GM19193 (cell line): Measurements from ENCODE around the gene HAS3.
A peak's percentile ranks its signal among the peaks of the same experiment; 100 is the strongest.

Source experiments
- POLR2A ChIP-seq: IDR thresholded peaks from 4 replicates; pipeline ENCODE4 v1.6.1; 2011; ENCODE audit not compliant: insufficient read depth, insufficient read length; ENCODE audit errors: extremely low read depth

The HAS3 gene

GRCh38 chr16:69120096-69120664, 14.7 kb downstream of the HAS3 start:
- no peak for TF ChIP-seq POLR2A

GRCh38 chr16:69123910-69124309, 18.5 kb downstream of the HAS3 start:
- TF ChIP-seq POLR2A: no peak

DNA sequence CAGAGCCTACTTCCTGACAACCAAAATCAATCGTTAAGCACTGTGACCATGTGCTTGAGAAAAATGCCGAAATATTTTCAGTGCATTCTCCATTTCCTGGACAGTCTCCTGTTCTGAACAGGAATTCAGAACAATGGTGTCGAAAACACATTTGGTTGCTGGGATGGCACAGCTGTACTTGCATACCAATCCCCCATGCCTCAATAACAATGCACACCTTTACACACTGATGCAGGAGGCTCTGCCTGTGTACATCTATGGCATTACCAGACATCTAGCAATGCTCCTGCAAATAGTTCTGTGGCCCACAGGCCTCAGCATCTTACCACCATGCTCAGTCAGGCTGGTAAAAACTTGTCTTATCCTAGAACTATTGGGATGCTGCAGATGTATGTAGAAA, 20.8 kb downstream of the HAS3 start:
- TF ChIP-seq POLR2A: no peak

GRCh38 chr16:69127966-69128510, 22.6 kb downstream of the HAS3 start:
- TF ChIP-seq POLR2A: no peak

- TF ChIP-seq POLR2A: no peak
Observed at GRCh38 chr16:69130461-69130860, 25.0 kb downstream of the HAS3 start.

DNA sequence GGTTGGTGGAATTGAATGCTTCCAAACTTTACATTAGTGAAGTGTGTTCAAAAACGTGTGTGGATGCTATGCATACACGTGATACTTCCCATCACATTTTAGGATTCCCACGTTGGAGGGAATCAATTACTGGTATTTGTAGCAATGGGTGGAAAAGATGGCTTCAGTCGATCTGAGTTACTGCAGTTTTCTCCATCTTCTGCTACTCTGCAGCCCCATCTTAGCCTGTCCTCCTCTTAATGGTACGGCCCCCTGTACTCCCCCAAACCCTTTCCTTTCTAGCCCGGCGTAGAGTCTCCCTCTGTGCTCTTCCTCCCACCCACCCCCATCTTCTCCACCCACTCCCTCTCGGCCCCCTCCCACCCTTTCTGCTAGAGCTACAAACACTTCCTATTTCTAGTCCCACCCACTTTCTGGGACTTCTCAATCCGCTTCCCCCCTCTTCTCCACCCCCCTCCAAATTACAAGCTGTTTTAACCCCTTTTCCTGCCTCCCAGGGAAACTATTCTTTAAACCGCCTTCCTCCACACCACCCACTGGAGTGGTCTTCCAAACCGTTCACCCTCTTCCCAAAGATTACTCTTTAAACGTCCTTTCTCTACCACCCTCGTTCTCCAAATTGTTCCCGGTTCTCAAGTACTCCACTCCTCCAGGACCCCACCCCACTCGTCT, 25.9 kb downstream of the HAS3 start:
- no peak for TF ChIP-seq POLR2A

- TF ChIP-seq POLR2A: no peak
Observed at GRCh38 chr16:69131839-69132423, 26.5 kb downstream of the HAS3 start.

- peak; percentile 88 for TF ChIP-seq POLR2A
Observed at GRCh38 chr16:69132424-69133252, 27.2 kb downstream of the HAS3 start, which contains the start of the genes CHTF8 and UTP4. TSS of gene CHTF8 (minus strand) at chr16:69132588. CDS start at chr16:69121458, 11,130 bp downstream. TSS of gene UTP4 (plus strand) at chr16:69132649. CDS start at chr16:69133460, 811 bp downstream.

GRCh38 chr16:69133373-69133954, 28.0 kb downstream of the HAS3 start:
- no peak for TF ChIP-seq POLR2A

DNA sequence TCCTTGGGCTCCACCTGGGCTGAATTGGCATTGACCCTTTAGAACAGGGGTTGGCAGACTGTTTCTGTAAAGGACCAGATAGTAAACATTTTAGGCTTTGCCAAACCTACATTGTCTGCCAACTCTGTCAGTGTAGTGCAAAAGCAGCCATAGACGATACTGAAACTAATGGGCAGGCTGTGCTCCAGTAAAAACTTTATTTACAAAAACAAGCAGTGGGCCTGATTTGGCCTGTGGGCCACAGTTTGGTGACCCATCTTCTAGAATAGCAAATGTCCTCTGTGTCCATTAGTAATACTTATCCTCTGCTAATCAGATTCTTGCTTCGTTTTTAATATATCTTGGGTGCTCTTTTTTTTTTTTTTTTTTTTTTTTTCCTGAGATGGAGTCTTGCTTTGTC, 33.2 kb downstream of the HAS3 start:
- TF ChIP-seq POLR2A: no peak

GRCh38 chr16:69141014-69141413, 35.6 kb downstream of the HAS3 start:
- no peak for TF ChIP-seq POLR2A

- no peak for TF ChIP-seq POLR2A
Observed at GRCh38 chr16:69141936-69142335, 36.5 kb downstream of the HAS3 start.

DNA sequence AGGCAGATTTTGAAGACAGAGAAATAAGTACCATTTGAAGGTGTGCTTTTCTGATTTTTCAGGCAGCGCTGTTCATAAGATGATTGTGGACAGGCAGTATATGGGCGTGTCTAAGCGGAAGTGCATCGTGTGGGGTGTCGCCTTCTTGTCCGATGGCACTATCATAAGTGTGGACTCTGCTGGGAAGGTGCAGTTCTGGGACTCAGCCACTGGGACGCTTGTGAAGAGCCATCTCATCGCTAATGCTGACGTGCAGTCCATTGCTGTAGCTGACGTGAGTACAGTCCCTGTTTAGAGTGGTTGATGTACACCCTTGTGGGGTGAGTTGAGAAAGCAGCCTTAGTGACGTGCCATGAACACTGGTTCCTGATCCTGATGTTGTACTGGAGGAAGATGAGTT, 37.7 kb downstream of the HAS3 start:
- no peak for TF ChIP-seq POLR2A

- TF ChIP-seq POLR2A: no peak
Observed at GRCh38 chr16:69145658-69146057, 40.2 kb downstream of the HAS3 start.
